Measurements from ENCODE around the gene SOWAHC.
A peak's percentile ranks its signal among the peaks of the same experiment; 100 is the strongest.

The SOWAHC gene

GRCh38 chr2:109613922-109614714, at the start of gene SOWAHC, which contains the start of gene SEPTIN10:
SOWAHC (plus strand) TSS chr2:109614364; CDS start chr2:109614490, 126 bp downstream.
SEPTIN10 (minus strand) TSS chr2:109613966; CDS start chr2:109613827, 139 bp downstream.
- ChIA-PET CTCF (interaction anchor here (0.9 kb wide), 2 partner anchors 67 to 122 kb away, joined by 4 to 5 read pairs; no protein-coding TSS in a partner anchor), POLR2A (interaction anchor here (0.7 to 2.7 kb wide), 16 partner anchors 9 to 101 kb away, joined by 3 to 18 read pairs (median 4); no protein-coding TSS in a partner anchor)
- Histone ChIP-seq H3K4me1 (ENCODE audit: control insufficient read depth, insufficient read depth, low read length) (peaks cover 11% of the 10 kb centered on the region), H3K4me3 (ENCODE audit: low read depth, low read length) (peak within 1 kb of the TSS; percentile 69), H3K27ac (ENCODE audit: extremely low read depth, low read depth, low read length) (peak within 1 kb of the TSS; percentile 95), H3K9me3 (ENCODE audit: control insufficient read depth, insufficient read depth, low read depth, low read length) (no peaks in the 10 kb centered on the region), H3K36me3 (ENCODE audit: control insufficient read depth in 2 of 2, insufficient read depth in 1 of 2, low read length in 2 of 2) (no peaks in the 10 kb centered on the region; a peak in 1 of 3 replicates)
- TF ChIP-seq PRDM6 (tag by site-specific recombination; IDR thresholded peaks at IDR 0.05) = no peak; the same call in 1 of the 2 replicates
- TF ChIP-seq ZBTB48 (tag by site-specific recombination; IDR thresholded peaks at IDR 0.05) = no peak
- TF ChIP-seq HIC1 (tag by site-specific recombination; IDR thresholded peaks at IDR 0.05) = 0 out of 2 replicates have a peak, but pooled peaks have one; percentile 24
- TF ChIP-seq ZNF626 (tag by site-specific recombination; IDR thresholded peaks at IDR 0.05) = no peak
- peak; percentile 61; the same call in 1 of the 2 replicates for TF ChIP-seq PRDM4 (tag by site-specific recombination; IDR thresholded peaks at IDR 0.05)
- no peak for TF ChIP-seq ZNF391 (tag by site-specific recombination; IDR thresholded peaks at IDR 0.05; ENCODE audit: borderline replicate concordance, low read depth)
- TF ChIP-seq ZNF133 (tag by site-specific recombination; IDR thresholded peaks at IDR 0.05) = no peak
- no peak for TF ChIP-seq ZNF26 (tag by site-specific recombination; IDR thresholded peaks at IDR 0.05)
- no peak for TF ChIP-seq OVOL3 (tag by site-specific recombination; IDR thresholded peaks at IDR 0.05)
- TF ChIP-seq ZBTB8A (tag by site-specific recombination; IDR thresholded peaks at IDR 0.05) = peak; percentile 79
- TF ChIP-seq ZNF548 (tag by site-specific recombination; IDR thresholded peaks at IDR 0.05) = no peak
- no peak for TF ChIP-seq ZNF10 (tag by site-specific recombination; IDR thresholded peaks at IDR 0.05)
- no peak for TF ChIP-seq ZNF114 (tag by site-specific recombination; IDR thresholded peaks at IDR 0.05)
- no peak for TF ChIP-seq ZNF776 (tag by site-specific recombination; IDR thresholded peaks at IDR 0.05; ENCODE audit: borderline replicate concordance)
- no peak for TF ChIP-seq ZNF311 (tag by site-specific recombination; IDR thresholded peaks at IDR 0.05; ENCODE audit: borderline replicate concordance)
- TF ChIP-seq KLF7 (tag by site-specific recombination; IDR thresholded peaks at IDR 0.05; ENCODE audit: borderline replicate concordance) = no peak
- peak; percentile 51 for TF ChIP-seq PRDM10 (tag by site-specific recombination; IDR thresholded peaks at IDR 0.05)
- peak; percentile 87 for TF ChIP-seq GLIS2 (tag by site-specific recombination; IDR thresholded peaks at IDR 0.05)
- TF ChIP-seq ZNF366 (tag by site-specific recombination; conservative IDR thresholded peaks at IDR 0.05) = peak; percentile 87
- TF ChIP-seq ZNF404 (tag by site-specific recombination; IDR thresholded peaks at IDR 0.05) = no peak
- TF ChIP-seq ZBTB10 (tag by site-specific recombination; IDR thresholded peaks at IDR 0.05) = 0 out of 2 replicates have a peak, but pooled peaks have one; percentile 28
- no peak for TF ChIP-seq ZNF175 (tag by site-specific recombination; IDR thresholded peaks at IDR 0.05)

All from HEK293 (cell line).